K562 (cell line): ENCODE results near the gene TUBB4B. TPM values are rescaled to one million over a fixed set of nuclear protein-coding genes. Genes with fewer than 3 reads are reported as not detected.

Source experiments
- CBX8 ChIP-seq: fragments of 200-600 bp; sonication (generic); IDR thresholded peaks from 2 replicates; pipeline ENCODE4 v1.6.1; 2012; ENCODE audit warnings: borderline replicate concordance, mixed run types, low read depth, mild to moderate bottlenecking, moderate library complexity, mixed read lengths, low read length, control low read depth, inconsistent platforms; ENCODE audit not compliant: poor library complexity, severe bottlenecking; ENCODE audit errors: extremely low read depth
- DPF2 ChIP-seq: fragments of 450-650 bp; IDR thresholded peaks from 2 replicates; pipeline ENCODE4 v1.6.1; 2016
- E2F4 ChIP-seq: sonication (generic); formaldehyde crosslinking; IDR thresholded peaks from 2 replicates; pipeline ENCODE4 v1.8.0; 2022; ENCODE audit warnings: mild to moderate bottlenecking, low read depth, missing genetic modification reagents
- MCM7 ChIP-seq, 2 experiments: fragments of 450-650 bp; IDR thresholded peaks; 2 replicates each; pipeline ENCODE4 v1.6.1; 2016 to 2018
- ZBTB40 ChIP-seq, 2 experiments: fragments of 450-650 bp in 1 of 2; sonication (generic) in 1 of 2; formaldehyde crosslinking in 1 of 2; IDR thresholded peaks; 2 replicates each; pipeline versions ENCODE4 v1.7.1 to v1.9.0; 2016 to 2022; ENCODE audit warnings: inconsistent platforms in 1 of 2, mild to moderate bottlenecking in 1 of 2, missing genetic modification reagents in 1 of 2
- ZNF561 ChIP-seq: fragments of 450-650 bp; formaldehyde crosslinking; conservative IDR thresholded peaks from 2 replicates; pipeline ENCODE4 v1.4.0; 2020; ENCODE audit warnings: mild to moderate bottlenecking, moderate library complexity
- polyA plus RNA-seq, 8 experiments: library from polyadenylated mRNA; depleted of rRNA in 4 of 8; stranded (reverse) in 5 of 8; unstranded in 3 of 8; fragments of >200 nt; fragmentation: Nextera tagmentation in 2 of 8; fragmentation: Illumina TruSeq in 1 of 8; extraction: Ambion mirVana in 2 of 8; extraction: Trizol in 1 of 8; gene quantifications; 2 replicates each; pipeline versions ENCODE4 v1.2.1 to v1.2.3, GENCODE V29; 2011 to 2014; ENCODE audit warnings: inconsistent platforms in 1 of 8, missing spikeins in 1 of 8
- total RNA-seq, 7 experiments: library from RNA; depleted of rRNA in 6 of 7; stranded (reverse); fragments of >200 nt in 6 of 7; fragmentation: Illumina TruSeq in 2 of 7; extraction: Trizol in 2 of 7; gene quantifications; 2 replicates each; pipeline versions ENCODE4 v1.2.1 to v1.2.3, GENCODE V29; 2011 to 2021; ENCODE audit warnings: low replicate concordance in 1 of 7
- TF ChIP-seq, protein P1 (sequence below): sonication (generic); formaldehyde crosslinking; IDR thresholded peaks from 2 replicates; pipeline ENCODE4 v1.8.1; 2023; ENCODE audit warnings: missing genetic modification reagents, mild to moderate bottlenecking, borderline replicate concordance
- TF ChIP-seq, protein P2 (sequence below): sonication (generic); formaldehyde crosslinking; IDR thresholded peaks from 2 replicates; pipeline ENCODE4 v1.8.0; 2022; ENCODE audit warnings: mild to moderate bottlenecking, missing genetic modification reagents

Gene TUBB4B
- total and polyA plus RNA-seq, 9 of the 15 experiments (the other 6 are each of a cell fraction or from before 2014, with no cell fraction given) = 24.1 to 443 (median 268) TPM

DNA sequence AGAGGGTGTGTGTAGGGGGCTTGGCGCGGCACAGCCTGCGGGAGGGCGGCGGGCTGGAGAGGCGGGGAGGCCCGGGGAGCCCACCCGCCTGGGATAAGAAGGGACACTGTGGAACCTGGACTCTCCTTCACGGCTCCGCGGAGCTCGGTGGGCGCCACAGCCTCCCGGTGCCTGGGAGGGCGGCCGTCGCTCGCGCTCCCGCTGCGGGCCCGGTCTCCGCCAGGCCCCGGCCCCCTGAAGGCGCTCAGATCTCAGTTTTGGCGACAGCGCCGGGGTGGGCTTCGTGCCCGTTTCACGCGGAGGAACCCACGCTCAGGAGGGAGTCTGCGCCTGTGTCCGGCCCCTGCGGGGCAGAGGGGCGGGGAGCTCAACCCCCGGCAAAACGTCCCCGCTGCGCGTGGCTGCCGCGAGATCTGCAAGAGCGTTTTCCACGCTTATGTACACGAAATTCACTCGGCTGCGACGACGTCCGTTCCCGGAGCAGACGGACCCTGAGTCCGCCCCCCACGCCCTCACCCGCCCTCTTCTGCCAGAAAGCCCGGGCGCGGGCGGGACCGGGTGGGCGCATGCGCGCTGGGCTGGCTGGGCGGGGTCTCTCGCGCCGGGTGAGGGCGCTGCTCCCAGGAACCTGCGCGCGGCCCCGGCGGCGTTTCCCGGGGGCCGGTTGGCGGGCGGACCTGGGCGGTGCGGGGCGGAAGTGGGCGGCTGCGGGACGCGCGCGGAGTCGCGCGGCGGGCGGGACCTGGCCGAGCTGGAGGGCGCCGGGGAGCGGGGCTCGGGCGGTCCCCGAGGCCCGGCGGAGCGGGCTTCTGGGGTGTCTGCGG is 13.7 kb downstream of the TUBB4B start, which contains the start of gene NELFB (continued):
- TF ChIP-seq, protein P1, sequence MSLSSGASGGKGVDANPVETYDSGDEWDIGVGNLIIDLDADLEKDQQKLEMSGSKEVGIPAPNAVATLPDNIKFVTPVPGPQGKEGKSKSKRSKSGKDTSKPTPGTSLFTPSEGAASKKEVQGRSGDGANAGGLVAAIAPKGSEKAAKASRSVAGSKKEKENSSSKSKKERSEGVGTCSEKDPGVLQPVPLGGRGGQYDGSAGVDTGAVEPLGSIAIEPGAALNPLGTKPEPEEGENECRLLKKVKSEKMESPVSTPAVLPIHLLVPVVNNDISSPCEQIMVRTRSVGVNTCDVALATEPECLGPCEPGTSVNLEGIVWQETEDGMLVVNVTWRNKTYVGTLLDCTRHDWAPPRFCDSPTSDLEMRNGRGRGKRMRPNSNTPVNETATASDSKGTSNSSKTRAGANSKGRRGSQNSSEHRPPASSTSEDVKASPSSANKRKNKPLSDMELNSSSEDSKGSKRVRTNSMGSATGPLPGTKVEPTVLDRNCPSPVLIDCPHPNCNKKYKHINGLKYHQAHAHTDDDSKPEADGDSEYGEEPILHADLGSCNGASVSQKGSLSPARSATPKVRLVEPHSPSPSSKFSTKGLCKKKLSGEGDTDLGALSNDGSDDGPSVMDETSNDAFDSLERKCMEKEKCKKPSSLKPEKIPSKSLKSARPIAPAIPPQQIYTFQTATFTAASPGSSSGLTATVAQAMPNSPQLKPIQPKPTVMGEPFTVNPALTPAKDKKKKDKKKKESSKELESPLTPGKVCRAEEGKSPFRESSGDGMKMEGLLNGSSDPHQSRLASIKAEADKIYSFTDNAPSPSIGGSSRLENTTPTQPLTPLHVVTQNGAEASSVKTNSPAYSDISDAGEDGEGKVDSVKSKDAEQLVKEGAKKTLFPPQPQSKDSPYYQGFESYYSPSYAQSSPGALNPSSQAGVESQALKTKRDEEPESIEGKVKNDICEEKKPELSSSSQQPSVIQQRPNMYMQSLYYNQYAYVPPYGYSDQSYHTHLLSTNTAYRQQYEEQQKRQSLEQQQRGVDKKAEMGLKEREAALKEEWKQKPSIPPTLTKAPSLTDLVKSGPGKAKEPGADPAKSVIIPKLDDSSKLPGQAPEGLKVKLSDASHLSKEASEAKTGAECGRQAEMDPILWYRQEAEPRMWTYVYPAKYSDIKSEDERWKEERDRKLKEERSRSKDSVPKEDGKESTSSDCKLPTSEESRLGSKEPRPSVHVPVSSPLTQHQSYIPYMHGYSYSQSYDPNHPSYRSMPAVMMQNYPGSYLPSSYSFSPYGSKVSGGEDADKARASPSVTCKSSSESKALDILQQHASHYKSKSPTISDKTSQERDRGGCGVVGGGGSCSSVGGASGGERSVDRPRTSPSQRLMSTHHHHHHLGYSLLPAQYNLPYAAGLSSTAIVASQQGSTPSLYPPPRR (CRISPR knock-in tag) = no peak
- peak; percentile 87 for TF ChIP-seq ZBTB40 (IDR thresholded peaks at IDR 0.05)
- TF ChIP-seq ZBTB40 (CRISPR knock-in tag; IDR thresholded peaks at IDR 0.05) = no peak
- TF ChIP-seq MCM7 (IDR thresholded peaks at IDR 0.05) = no peak
- TF ChIP-seq, protein P2, sequence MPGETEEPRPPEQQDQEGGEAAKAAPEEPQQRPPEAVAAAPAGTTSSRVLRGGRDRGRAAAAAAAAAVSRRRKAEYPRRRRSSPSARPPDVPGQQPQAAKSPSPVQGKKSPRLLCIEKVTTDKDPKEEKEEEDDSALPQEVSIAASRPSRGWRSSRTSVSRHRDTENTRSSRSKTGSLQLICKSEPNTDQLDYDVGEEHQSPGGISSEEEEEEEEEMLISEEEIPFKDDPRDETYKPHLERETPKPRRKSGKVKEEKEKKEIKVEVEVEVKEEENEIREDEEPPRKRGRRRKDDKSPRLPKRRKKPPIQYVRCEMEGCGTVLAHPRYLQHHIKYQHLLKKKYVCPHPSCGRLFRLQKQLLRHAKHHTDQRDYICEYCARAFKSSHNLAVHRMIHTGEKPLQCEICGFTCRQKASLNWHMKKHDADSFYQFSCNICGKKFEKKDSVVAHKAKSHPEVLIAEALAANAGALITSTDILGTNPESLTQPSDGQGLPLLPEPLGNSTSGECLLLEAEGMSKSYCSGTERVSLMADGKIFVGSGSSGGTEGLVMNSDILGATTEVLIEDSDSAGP (CRISPR knock-in tag) = no peak
- peak; percentile 29; the same call in 1 of the 2 replicates for TF ChIP-seq DPF2
- TF ChIP-seq CBX8 = no peak
- TF ChIP-seq E2F4 (CRISPR knock-in tag) = no peak
- TF ChIP-seq ZNF561 (CRISPR knock-in tag) = no peak
